Gastrocnemius medialis (tissue), 4 donors: ENCODE measurements around the gene ZMYND11.

Experiments
- POLR2A ChIP-seq, 2 donors: fragments of 450-650 bp; IDR thresholded peaks; one replicate each; pipeline ENCODE4 v1.6.1; 2017; ENCODE audit warnings: antibody characterized with exemption in 2 of 2, mild to moderate bottlenecking in 2 of 2, moderate library complexity in 2 of 2
- TF ChIP-seq, protein P1 (sequence below), 5 experiments: fragments of 450-650 bp in 3 of 5; fragments of 200-600 bp in 2 of 5; sonication (generic) in 2 of 5; IDR thresholded peaks in 4 of 5; conservative IDR thresholded peaks in 1 of 5; 1 replicate in 4 of 5; 2 replicates in 1 of 5; pipeline ENCODE4 v1.5.1; 2016 to 2019; ENCODE audit warnings: antibody characterized with exemption in 5 of 5, mild to moderate bottlenecking in 3 of 5, moderate library complexity in 3 of 5

DNA sequence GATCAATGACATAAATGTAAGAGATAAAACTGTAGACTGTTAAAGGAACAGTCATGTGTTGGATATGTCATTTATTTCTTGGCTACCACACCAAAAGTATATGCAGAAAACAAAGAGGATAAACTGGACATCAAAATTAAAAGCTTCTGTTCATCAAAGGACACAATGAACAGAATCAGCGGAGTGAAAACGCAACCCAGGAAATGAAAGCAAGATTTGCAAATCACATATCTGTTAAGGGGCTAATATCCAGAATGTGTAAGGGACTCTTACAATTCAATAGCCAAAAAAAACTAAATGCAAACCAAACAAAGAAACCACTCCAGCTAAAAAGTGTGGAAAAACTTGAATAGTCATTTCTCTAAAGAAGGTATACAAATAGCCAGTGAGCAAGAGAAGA is 164.3 kb downstream of the ZMYND11 start:
- TF ChIP-seq, protein P1, sequence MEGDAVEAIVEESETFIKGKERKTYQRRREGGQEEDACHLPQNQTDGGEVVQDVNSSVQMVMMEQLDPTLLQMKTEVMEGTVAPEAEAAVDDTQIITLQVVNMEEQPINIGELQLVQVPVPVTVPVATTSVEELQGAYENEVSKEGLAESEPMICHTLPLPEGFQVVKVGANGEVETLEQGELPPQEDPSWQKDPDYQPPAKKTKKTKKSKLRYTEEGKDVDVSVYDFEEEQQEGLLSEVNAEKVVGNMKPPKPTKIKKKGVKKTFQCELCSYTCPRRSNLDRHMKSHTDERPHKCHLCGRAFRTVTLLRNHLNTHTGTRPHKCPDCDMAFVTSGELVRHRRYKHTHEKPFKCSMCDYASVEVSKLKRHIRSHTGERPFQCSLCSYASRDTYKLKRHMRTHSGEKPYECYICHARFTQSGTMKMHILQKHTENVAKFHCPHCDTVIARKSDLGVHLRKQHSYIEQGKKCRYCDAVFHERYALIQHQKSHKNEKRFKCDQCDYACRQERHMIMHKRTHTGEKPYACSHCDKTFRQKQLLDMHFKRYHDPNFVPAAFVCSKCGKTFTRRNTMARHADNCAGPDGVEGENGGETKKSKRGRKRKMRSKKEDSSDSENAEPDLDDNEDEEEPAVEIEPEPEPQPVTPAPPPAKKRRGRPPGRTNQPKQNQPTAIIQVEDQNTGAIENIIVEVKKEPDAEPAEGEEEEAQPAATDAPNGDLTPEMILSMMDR (IDR thresholded peaks at IDR 0.05 in 4 of 5, conservative IDR thresholded peaks at IDR 0.05 in 1 of 5) = no peak
- no peak for TF ChIP-seq POLR2A (IDR thresholded peaks at IDR 0.05)
